Duodenal mucosa (tissue), 2 donors: ENCODE measurements around the gene GAS7.

Source experiments
- H3K27ac ChIP-seq: one replicate; pipeline ENCODE4 v1.7.0; 2013; ENCODE audit warnings: low read depth, low read length
- H3K27me3 ChIP-seq, 2 donors: one replicate each; pipeline ENCODE4 v1.7.0; 2013; ENCODE audit warnings: low read length in 2 of 2, control low read depth in 1 of 2; ENCODE audit not compliant: insufficient read depth in 2 of 2, control insufficient read depth in 1 of 2
- H3K36me3 ChIP-seq, 2 donors: one replicate each; pipeline ENCODE4 v1.7.0; 2013; ENCODE audit warnings: low read length in 2 of 2, control low read depth in 1 of 2; ENCODE audit not compliant: insufficient read depth in 2 of 2, control insufficient read depth in 1 of 2
- H3K4me1 ChIP-seq, 2 donors: one replicate each; pipeline ENCODE4 v1.7.0; 2013; ENCODE audit warnings: low read length in 2 of 2, control low read depth in 1 of 2; ENCODE audit not compliant: insufficient read depth in 2 of 2, control insufficient read depth in 1 of 2
- H3K4me3 ChIP-seq, 2 donors: one replicate each; pipeline ENCODE4 v1.7.0; 2013; ENCODE audit warnings: low read length in 2 of 2, low read depth in 1 of 2
- H3K9ac ChIP-seq, 2 donors: one replicate each; pipeline ENCODE4 v1.7.0; 2013; ENCODE audit warnings: low read length in 2 of 2, low read depth in 1 of 2
- H3K9me3 ChIP-seq, 2 donors: one replicate each; pipeline ENCODE4 v1.7.0; 2013; ENCODE audit warnings: low read length in 2 of 2, control low read depth in 1 of 2; ENCODE audit not compliant: control insufficient read depth in 1 of 2

The GAS7 gene

DNA sequence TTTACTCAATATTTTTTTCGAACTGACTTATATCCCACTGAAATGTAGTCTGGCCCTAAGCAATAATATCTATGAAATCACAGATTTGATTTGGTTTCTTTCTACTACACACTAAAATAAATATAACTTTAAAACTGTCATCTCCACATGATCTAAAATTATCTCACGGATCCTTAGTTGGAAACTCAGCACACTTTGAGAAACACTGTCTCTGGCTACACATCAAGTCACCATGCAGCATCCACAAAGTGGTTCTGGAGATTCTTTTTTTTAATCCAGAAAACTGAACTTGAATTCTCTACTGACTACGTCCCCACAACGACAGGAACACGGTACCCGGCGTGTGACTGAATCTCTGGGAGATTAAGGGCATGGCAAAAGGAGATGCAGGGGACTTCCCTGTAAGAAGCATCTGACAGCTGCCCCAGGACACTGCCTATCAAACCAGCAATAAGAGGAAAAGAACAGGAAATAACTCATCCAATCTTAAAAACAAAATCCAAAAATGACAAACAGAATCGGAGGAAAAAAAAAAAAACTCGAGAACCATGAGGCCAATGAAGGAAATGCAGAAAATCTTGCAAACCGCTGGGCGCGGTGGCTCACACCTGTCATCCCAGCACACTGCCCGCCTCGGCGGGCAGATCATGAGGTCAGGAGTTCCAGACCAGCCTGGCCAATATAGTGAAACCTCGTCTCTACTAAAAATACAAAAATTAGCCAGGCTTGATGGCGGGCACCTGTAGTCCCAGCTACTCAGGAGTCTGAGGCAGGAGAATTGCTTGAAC lies 152.3 kb downstream of the GAS7 start:
- no peak overlapping the region for H3K27ac ChIP-seq
- no peak overlapping the region for H3K4me3 ChIP-seq
- H3K27me3 ChIP-seq = no peaks in the 10 kb centered on the region
- H3K9ac ChIP-seq = no peak overlapping the region
- H3K4me1 ChIP-seq = peaks cover 4 to 7% of the 10 kb centered on the region in 2 donors
- no peaks in the 10 kb centered on the region for H3K9me3 ChIP-seq
- H3K36me3 ChIP-seq = no peaks in the 10 kb centered on the region

DNA sequence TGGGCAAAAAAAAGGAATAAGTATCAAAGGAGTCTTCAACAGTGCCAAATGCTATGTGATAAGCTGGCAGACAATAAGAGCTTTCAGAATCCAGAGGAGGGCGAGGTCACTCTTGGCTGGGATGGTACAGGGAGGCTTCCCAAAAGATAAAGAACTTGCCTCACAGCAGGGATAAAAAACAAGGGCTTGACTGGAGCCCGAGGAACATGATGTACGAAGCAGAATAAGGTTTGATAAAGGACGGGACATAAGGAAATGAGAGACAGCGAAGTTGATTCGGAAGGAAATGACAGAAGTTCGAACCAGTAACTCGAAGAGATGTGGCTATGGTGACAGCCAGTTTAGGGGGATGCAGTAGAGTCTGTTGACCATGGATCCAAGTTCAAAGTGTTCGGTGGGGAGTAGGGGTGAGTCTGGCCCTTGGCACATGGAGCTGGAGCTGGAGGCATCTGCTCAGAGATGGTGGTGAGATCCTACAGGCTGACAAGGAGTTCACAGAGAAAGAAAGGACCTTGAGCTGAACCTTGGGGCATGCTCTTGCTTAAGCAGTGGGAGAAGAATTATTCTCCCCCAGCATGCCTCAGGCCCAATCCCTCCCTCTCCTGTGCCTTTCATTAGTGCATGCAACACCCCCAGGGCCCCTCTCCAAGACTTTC lies 155.7 kb downstream of the GAS7 start:
- H3K9me3 ChIP-seq = no peaks in the 10 kb centered on the region
- no peaks in the 10 kb centered on the region for H3K27me3 ChIP-seq
- no peak overlapping the region for H3K4me3 ChIP-seq
- no peaks in the 10 kb centered on the region for H3K4me1 ChIP-seq
- H3K36me3 ChIP-seq = no peaks in the 10 kb centered on the region
- no peak overlapping the region for H3K27ac ChIP-seq
- no peak overlapping the region for H3K9ac ChIP-seq

DNA sequence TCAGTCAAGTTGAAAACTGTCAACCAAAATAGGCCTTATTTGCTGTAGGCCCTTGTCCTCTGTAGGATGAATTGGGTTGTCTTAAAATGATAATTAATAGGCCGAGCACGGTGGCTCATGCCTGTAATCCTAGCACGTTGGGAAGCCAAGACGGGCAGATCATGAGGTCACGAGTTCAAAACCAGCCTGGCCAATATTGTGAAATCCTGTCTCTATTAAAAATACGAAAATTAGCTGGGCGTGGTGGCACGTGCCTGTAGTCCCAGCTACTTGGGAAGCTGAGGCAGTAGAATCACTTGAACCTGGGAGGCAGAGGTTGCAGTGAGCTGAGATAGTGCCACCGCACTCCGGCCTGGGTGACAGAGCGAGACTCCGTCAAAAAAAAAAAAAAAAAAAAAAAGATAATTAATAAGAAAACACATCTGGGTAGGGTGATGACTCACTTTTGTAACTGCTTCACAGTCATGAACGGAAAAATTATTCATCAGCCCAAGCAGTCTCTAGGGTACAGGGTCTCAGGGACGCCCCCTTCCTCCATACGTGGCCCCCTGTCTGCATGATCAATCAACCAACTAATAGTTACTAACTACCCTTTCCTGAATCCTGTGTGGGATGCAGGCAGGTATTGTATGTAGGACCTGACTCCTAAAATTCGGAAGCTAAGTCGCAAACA lies 156.4 kb downstream of the GAS7 start:
- Histone ChIP-seq H3K27ac (no peak overlapping the region), H3K4me1 (no peaks in the 10 kb centered on the region)

DNA sequence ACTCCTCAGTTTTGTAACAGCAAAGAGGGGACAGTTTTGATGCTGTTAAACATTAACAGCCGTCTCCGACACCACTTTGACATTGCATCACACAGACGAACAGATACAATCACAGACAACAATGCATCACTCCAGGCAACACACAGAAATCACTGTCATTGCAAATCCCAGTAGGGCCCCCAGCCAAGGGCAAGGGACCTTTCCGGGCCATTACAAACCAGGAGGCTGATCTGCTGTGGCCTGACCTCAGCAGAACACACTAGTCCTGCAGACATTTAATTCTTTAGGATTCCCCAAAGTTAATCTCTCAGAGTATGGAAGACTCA lies 157.2 kb downstream of the GAS7 start:
- H3K9me3 ChIP-seq = no peaks in the 10 kb centered on the region
- H3K27me3 ChIP-seq = no peaks in the 10 kb centered on the region
- H3K4me3 ChIP-seq = no peak overlapping the region
- no peaks in the 10 kb centered on the region for H3K36me3 ChIP-seq
- no peak overlapping the region for H3K27ac ChIP-seq
- no peak overlapping the region for H3K9ac ChIP-seq
- no peaks in the 10 kb centered on the region for H3K4me1 ChIP-seq

More for the DNA sequence above, 156.4 kb downstream of the GAS7 start:
- H3K36me3 ChIP-seq = no peaks in the 10 kb centered on the region
- H3K9me3 ChIP-seq = no peaks in the 10 kb centered on the region
- H3K4me3 ChIP-seq = no peak overlapping the region
- no peak overlapping the region for H3K9ac ChIP-seq
- no peaks in the 10 kb centered on the region for H3K27me3 ChIP-seq

DNA sequence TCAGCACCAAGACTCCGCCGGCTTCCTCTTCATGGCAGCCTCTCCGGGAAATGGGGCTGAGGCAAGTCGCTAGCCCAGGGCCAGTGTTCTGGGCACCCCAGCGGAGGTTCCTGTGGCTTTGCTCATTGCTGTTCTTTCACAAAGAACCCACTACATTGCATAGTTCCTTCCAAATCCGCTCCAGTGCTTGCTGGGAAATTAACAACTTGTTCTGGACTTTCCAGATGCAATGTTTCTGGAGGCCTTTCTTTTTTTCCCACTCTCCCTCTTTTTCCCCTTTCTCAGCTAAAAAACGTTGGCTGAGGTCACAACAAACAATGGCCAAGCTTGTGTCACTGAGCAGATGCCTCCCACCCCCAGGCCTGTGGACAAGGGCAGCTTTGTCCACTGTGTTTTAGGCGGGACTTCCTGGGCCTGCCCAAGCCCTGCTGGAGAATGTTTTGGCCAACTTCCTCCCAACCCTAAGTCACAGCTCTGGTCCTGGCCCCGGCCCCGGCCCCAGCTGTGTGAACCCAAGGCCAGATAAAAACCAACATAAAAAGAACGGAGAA lies 161.8 kb downstream of the GAS7 start:
- H3K9me3 ChIP-seq = no peaks in the 10 kb centered on the region
- no peaks in the 10 kb centered on the region for H3K36me3 ChIP-seq
- peak overlapping the region in 1 of 2 donors; percentile 8 for H3K4me3 ChIP-seq
- peaks cover 19 to 20% of the 10 kb centered on the region in 2 donors for H3K4me1 ChIP-seq
- no peaks in the 10 kb centered on the region for H3K27me3 ChIP-seq
- peak overlapping the region in 1 of 2 donors; percentile 6 for H3K9ac ChIP-seq
- H3K27ac ChIP-seq = no peak overlapping the region

DNA sequence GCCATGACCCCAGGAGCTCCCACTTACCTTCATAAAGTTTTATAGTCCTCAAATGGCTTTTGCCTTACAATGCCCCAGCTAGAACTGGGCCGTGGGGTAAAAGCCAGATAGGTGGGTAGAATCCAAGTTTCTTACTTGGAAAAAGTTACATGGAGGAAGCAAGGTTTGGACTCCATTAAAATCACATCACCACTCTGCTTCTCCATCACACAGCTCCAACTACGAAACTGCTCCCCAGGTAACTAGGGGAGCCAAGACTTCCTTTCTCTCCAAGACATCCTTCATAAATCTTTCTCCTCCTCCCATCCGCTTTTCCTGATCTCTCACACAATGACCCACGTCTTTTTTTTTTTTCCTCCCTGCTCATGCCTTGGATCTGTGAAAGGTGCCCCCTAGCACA lies 162.5 kb downstream of the GAS7 start:
- H3K9me3 ChIP-seq = no peaks in the 10 kb centered on the region
- no peaks in the 10 kb centered on the region for H3K27me3 ChIP-seq
- peak overlapping the region; percentile 8 to 35 for H3K4me3 ChIP-seq
- no peaks in the 10 kb centered on the region for H3K36me3 ChIP-seq
- peaks cover 20 to 25% of the 10 kb centered on the region in 2 donors for H3K4me1 ChIP-seq
- H3K27ac ChIP-seq = no peak overlapping the region
- peak overlapping the region in 1 of 2 donors; percentile 19 for H3K9ac ChIP-seq

DNA sequence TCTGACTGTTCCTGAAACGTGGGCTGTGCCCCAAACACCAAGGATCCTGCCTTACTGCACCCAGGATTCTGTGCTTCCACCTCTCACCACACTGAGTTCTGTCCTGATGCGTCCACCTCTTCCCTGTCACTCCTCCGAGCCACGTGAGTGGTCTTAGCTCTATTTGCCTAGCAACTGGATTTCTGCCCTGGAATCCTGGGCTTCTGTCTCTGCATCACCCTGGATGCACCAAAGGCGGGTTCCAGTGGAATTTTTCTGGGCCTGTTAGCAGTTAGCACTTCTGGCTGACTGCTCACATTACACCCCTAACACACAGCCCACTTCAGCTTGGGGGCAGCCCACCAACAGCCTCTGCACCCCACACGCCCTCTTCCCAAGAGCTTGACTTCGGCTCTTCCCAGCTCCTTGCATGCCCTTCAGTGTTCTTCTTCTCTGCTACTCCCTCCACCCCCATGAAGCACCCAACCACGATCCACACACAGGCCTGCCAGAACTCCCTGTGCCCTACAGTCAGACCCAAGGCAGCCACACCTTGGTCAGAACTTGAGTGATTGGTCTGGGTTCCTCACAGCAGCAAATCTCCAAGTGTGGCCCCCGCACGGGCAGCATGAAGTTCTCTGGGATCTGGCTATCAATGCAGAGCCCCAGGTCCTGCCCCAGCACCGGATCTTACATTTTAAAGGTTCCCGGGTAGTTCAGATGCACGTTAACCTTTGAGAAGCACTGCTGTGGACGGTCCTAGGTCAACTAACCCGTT lies 163.5 kb downstream of the GAS7 start:
- H3K27me3 ChIP-seq = no peaks in the 10 kb centered on the region
- no peak overlapping the region for H3K27ac ChIP-seq
- peak overlapping the region in 1 of 2 donors; percentile 19 for H3K9ac ChIP-seq
- H3K36me3 ChIP-seq = no peaks in the 10 kb centered on the region
- H3K9me3 ChIP-seq = no peaks in the 10 kb centered on the region
- peaks cover 20 to 25% of the 10 kb centered on the region in 2 donors for H3K4me1 ChIP-seq
- H3K4me3 ChIP-seq = peak overlapping the region; percentile 16 to 35

DNA sequence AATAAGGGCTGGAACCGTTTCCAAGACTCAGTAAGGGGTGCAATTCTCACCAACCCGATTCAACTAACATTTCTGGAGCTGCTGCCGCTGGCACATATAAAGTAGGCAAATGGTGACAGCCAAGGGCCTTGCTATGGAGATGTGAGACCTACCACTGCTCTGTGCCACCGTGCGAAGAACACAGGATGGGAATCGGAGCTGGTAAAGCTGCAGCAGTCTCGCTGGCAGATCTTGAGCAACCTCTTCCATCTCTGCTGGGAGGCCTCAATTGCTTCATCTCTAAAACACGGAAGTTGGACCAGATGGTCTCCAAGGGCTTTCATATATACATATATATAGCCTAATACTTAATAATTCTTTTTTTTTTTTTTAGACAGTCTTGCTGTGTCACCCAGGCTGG lies 164.4 kb downstream of the GAS7 start:
- Histone ChIP-seq H3K9me3 (no peaks in the 10 kb centered on the region), H3K9ac (no peak overlapping the region), H3K4me1 (peaks cover 20 to 25% of the 10 kb centered on the region in 2 donors), H3K27ac (no peak overlapping the region), H3K27me3 (no peaks in the 10 kb centered on the region), H3K36me3 (no peaks in the 10 kb centered on the region), H3K4me3 (no peak overlapping the region)

DNA sequence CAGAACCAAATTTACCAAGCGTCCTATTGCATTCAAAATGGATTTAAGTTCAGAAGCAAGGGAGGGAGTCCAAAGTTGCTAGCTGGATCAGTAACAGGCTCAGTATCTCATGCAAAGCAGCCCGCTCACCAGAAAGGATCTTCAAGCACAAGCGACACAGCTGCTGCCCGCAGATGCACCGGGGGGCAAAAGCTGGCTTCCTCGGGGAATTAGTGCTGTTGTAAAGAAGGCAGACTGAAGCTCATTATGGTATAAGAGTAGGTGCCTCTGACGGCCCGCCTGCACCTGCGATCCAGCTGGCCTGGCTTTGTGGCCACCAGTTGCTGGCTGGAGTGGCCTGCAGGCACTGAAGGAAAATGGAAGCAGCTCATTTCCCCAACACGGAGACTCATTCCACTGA lies 165.0 kb downstream of the GAS7 start:
- Histone ChIP-seq H3K36me3 (no peaks in the 10 kb centered on the region), H3K4me1 (peaks cover 20 to 28% of the 10 kb centered on the region in 2 donors), H3K9me3 (no peaks in the 10 kb centered on the region), H3K9ac (no peak overlapping the region), H3K27ac (no peak overlapping the region), H3K27me3 (no peaks in the 10 kb centered on the region), H3K4me3 (no peak overlapping the region)
